Transverse colon (tissue), 4 donors: ENCODE measurements around the gene TRIM27.

ENCODE experiments used
- CTCF ChIP-seq, 5 experiments: fragments of 200-600 bp in 3 of 5; fragments of 450-650 bp in 2 of 5; sonication (generic) in 3 of 5; IDR thresholded peaks; 1 replicate in 2 of 5; 2 replicates in 3 of 5; pipeline ENCODE4 v1.5.1; 2016 to 2017; ENCODE audit warnings: antibody characterized with exemption in 5 of 5, inconsistent platforms in 3 of 5, mild to moderate bottlenecking in 2 of 5, moderate library complexity in 1 of 5
- EP300 ChIP-seq: sonication (generic); formaldehyde crosslinking; IDR thresholded peaks from one replicate; pipeline ENCODE4 v1.6.1; 2017; ENCODE audit warnings: antibody characterized with exemption, low read depth
- POLR2A ChIP-seq: fragments of 450-650 bp; IDR thresholded peaks from one replicate; pipeline ENCODE4 v1.6.1; 2016; ENCODE audit warnings: antibody characterized with exemption, mild to moderate bottlenecking, moderate library complexity
- POLR2AphosphoS5 ChIP-seq, 3 donors: sonication (generic); formaldehyde crosslinking; IDR thresholded peaks; one replicate each; pipeline ENCODE4 v1.6.1; 2016; ENCODE audit warnings: antibody characterized with exemption in 3 of 3

GRCh38 chr6:28927846-28928245 is 4.1 kb upstream of the TRIM27 start:
- TF ChIP-seq EP300 (no peak), CTCF (IDR thresholded peaks at IDR 0.05) (no peak), POLR2AphosphoS5 (IDR thresholded peaks at IDR 0.05) (no peak), POLR2A (no peak)
